Measurements from ENCODE around the gene KIF12. TPM values are rescaled to one million over a fixed set of nuclear protein-coding genes. Genes with fewer than 3 reads are reported as not detected.

Gene KIF12
- 1.5 to 3.5 TPM (median 2.3 TPM) in 5 replicates for total RNA-seq (2022; extraction: Qiagen RNA extraction)

DNA sequence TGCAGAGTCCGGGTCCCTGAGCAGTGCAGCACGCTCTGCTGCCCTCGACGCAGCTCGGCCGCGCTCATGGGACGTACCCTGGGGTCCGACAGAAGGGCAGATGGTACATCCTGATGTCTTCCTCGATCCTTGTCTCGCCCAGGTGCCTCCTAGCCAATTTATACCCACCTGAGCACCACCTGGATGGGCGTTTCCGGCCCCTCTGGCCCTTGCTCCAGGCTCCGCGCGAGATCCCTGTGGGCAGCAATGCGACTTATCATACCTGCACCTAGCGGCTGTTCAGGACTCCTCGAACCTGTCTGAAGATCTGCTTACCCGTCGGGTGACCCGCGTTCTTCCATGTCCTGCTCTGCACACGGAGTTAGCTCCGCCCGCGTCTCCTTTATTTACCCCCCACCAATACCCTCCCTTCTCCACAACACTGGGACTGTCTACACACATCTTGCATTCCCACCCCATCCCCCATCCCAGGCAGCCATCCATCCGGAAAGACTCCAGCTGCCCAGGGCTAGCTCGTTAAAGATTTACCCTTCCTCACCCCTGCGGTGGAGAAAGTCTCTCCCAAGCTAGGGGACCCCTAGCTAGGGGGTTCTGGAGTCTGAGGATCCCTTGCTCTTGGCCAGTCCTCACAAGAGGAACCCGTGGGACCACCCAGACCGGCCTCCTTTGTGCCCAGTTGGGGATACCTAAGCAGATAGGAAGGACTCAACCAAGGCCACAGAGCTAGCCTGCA is at the start of gene KIF12:
KIF12 (minus strand) TSS at position 357 of the 733 bp plus-strand sequence; CDS start at position 341, 16 bp downstream.

DNA sequence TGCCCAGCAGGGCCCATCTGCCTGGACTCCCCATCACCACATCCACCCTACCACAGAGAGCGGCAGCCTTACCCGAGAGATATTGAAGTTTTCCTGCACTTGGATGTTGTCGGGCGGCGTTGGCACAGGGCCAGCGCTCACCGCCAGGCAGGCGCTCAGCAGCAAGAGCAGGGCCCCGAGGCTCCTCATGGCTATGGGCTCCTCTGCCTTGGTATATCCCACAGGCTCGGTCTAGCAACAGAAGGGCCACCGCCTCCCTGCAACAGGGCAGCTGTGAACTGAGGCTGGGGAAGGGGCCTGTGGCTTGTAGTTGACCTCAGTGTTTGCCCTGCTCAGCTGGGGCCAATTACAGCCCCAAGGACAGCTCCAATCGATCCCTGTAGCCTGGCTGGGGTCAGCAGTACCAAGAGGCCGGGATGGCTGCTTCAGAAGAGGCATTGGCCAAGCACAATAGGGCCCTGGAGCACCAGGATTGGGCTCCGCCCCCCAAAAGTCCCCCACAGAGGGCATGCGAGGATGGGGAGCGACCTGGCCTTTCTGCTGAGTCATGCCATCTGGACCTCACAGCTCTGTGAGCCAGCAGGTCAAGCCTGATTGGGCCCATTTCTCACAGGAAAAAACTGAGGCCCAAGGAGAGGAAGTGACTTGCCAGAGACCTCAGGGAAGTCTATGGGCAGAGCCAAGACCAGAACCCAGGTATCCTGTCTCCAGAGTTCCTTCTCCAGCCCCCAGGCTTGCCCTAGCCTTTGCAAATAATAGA is 20.9 kb downstream of the KIF12 start, which contains the start of gene AMBP:
AMBP (minus strand) TSS at position 280 of the 760 bp plus-strand sequence; CDS start at position 189, 91 bp downstream.

Other genes starting within 250 kb of the KIF12 start
- 7.8 to 11.8 TPM (median 11.0 TPM) in 5 replicates for gene ZNF618, start 223.0 kb downstream of the KIF12 start, total RNA-seq (2022; extraction: Qiagen RNA extraction)
- gene AMBP, start 21.0 kb downstream of the KIF12 start, total RNA-seq (2022; extraction: Qiagen RNA extraction) = 7.2 to 10.1 TPM (median 7.7 TPM) in 5 replicates
- gene COL27A1, start 56.2 kb upstream of the KIF12 start, total RNA-seq (2022; extraction: Qiagen RNA extraction) = 9.8 to 15.3 TPM (median 14.6 TPM) in 5 replicates
- gene ORM1, start 223.8 kb upstream of the KIF12 start, total RNA-seq (2022; extraction: Qiagen RNA extraction) = not detected in 5 replicates
- not detected in 5 replicates for gene ORM2, start 230.6 kb upstream of the KIF12 start, total RNA-seq (2022; extraction: Qiagen RNA extraction)